Measurements from ENCODE around the gene NIPAL4.

DNA sequence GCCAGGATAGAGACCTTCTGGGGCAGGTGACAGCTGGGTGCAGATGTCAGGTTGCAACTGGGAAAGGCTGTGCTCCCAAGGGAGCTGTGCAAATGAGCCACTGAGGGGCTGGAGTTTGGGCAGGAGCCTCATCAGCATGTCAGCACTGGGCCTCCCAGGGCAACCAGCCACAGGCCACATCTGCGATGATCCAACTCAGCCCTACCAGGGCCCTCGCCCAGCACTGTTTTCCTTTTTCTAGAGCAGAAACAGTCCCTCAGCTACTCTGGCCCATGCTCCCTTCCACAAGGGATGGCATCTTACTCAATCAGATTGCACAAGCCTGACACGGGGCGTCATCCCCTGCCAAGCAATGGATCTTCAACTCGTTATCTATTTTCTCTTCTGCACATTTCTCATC lies 24.8 kb downstream of the NIPAL4 start:
- TF ChIP-seq FOXA1 (IDR thresholded peaks at IDR 0.05) = no peak
- no peak for TF ChIP-seq SUZ12 (IDR thresholded peaks at IDR 0.05)
- TF ChIP-seq ELF4 (IDR thresholded peaks at IDR 0.05) = no peak
- no peak for TF ChIP-seq NFRKB (IDR thresholded peaks at IDR 0.05)
- TF ChIP-seq PKNOX1 (IDR thresholded peaks at IDR 0.05) = no peak
- no peak for TF ChIP-seq SP1 (IDR thresholded peaks at IDR 0.05)
- TF ChIP-seq BHLHE40 (IDR thresholded peaks at IDR 0.05; ENCODE audit: borderline replicate concordance) = no peak
- TF ChIP-seq FOXM1 (IDR thresholded peaks at IDR 0.05; ENCODE audit: borderline replicate concordance) = no peak
- TF ChIP-seq TARDBP (IDR thresholded peaks at IDR 0.05) = no peak
- no peak for TF ChIP-seq FOXK2 (IDR thresholded peaks at IDR 0.05)
